ENCODE data around the gene PTCH2.

The PTCH2 gene

GRCh38 chr1:44822131-44822701, 20.8 kb downstream of the PTCH2 start:
- no peak for TF ChIP-seq CTCF (conservative IDR thresholded peaks at IDR 0.05)
- H3K27ac ChIP-seq, result no peak overlapping the region

GRCh38 chr1:44821240-44821715, 21.8 kb downstream of the PTCH2 start:
- no peak overlapping the region for H3K27ac ChIP-seq
- no peak for TF ChIP-seq CTCF (conservative IDR thresholded peaks at IDR 0.05)

GRCh38 chr1:44820328-44821239, 22.5 kb downstream of the PTCH2 start:
- H3K27ac ChIP-seq, result no peak overlapping the region
- no peak for TF ChIP-seq CTCF (conservative IDR thresholded peaks at IDR 0.05)

GRCh38 chr1:44819608-44820327, 23.3 kb downstream of the PTCH2 start:
- no peak for TF ChIP-seq CTCF (conservative IDR thresholded peaks at IDR 0.05)
- no peak overlapping the region for H3K27ac ChIP-seq

GRCh38 chr1:44819196-44819607, 23.9 kb downstream of the PTCH2 start:
- no peak for TF ChIP-seq CTCF (conservative IDR thresholded peaks at IDR 0.05)
- no peak overlapping the region for H3K27ac ChIP-seq

- TF ChIP-seq CTCF (conservative IDR thresholded peaks at IDR 0.05), result no peak
- no peak overlapping the region for H3K27ac ChIP-seq
These were observed 25.1 kb downstream of the PTCH2 start for GRCh38 chr1:44817771-44818495.
